NCI-H2227 (cell line): ENCODE results near the gene CD8A.
"Not testable (repeated sequence)": the region's sequence is repeated elsewhere in the genome, so short reads cannot be mapped to it uniquely, and the experiment has no call there.

Source experiments
- DNase-seq: peaks from one replicate; lab custom pipeline; 2025; ENCODE audit not compliant: unreplicated experiment; lab: John Stamatoyannopoulos, UW

CD8A gene

DNA sequence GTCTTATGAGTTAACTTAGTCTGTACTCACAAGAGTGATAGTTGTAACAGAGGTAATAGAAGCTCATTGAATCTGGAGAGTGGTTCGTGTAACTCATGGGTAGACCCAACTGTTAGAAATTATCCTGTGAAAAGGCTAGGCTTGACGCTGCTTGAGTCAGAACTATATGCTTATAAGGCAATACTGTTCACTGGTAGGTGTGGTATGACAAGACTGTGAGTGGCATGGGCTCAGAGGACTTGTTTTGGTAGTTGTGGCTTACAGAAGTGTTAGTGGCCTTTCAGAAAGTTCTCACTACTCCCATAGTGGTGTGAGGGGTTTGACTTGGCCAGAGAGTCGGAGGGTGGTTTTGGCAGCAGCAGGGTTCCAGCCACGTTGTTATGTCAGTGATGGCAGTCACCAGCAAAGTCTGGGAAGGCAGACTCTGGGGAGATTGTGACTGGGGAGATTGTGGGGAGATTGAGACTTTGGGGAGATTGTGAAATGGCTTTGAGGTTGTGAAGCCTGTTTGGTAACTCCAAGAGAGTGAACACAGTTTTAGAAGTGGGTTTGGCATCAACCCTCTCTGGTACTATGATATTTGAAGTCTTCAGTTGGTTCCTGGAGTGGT lies 48.7 kb downstream of the CD8A start:
- DNase-seq = not testable (repeated sequence)

DNA sequence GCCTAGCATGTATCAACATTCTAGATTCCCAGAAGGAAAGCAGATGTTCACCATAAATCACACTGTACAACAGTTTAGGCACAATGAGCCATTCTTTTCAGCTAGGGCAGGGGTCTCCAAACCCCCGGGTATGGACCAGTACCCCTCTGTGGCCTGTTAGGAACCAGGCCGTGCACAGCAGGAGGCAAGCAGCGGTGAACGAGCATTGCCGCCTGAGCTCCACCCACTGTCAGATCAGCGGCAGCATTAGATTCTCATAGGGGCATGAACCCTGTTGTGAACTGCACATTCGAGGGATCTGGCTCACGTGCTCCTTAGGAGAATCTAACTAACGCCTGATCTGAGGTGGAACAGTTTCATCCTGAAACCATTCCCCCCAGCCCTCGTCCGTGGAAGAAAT lies 50.8 kb downstream of the CD8A start:
- not testable (repeated sequence) for DNase-seq

DNA sequence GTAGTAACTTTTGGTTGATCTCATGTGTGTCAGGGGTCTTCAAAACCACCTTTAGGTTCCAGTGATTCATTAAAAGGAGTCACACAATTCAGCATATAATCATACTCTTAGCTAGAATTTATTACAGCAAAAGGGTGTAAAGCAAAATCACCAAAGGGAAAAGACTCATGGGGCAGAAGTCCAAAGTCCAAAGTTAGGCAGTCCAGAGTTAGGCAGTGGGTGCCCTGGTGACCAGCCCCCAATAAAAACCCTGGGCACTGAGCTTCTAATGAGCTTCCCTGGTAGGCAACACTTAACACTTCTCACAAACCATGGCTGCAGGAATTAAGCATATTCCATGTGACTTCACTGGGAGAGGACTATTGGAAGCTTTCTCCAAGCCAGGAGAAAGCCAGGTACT lies 51.2 kb downstream of the CD8A start:
- not testable (repeated sequence) for DNase-seq

DNA sequence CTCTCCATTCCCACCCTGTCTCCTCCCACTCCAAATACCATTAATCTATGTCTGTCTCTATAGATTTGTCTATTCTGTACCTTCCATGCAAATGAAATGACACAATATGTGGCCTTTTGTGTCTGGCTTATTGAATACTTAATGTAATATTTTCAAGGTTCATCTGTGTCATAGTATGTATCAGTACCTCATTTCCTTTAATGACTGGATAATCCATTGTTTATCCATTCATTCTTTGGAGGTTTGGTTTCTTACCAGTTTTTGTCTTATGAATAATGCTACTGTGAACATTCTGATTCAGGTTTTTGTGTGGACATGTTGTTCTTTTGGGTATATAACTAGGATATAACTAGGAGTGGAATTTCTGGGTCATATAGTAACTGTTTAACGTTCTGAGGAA lies 55.8 kb downstream of the CD8A start:
- DNase-seq = not testable (repeated sequence)
